Transverse colon (tissue), 3 donors: ENCODE data around the gene SHROOM1.

Experiments
- CTCF ChIP-seq, 5 experiments: fragments of 200-600 bp in 3 of 5; fragments of 450-650 bp in 2 of 5; sonication (generic) in 3 of 5; IDR thresholded peaks; 1 replicate in 2 of 5; 2 replicates in 3 of 5; pipeline ENCODE4 v1.5.1; 2016 to 2017; ENCODE audit warnings: antibody characterized with exemption in 5 of 5, inconsistent platforms in 3 of 5, mild to moderate bottlenecking in 2 of 5, moderate library complexity in 1 of 5
- POLR2A ChIP-seq: fragments of 450-650 bp; IDR thresholded peaks from one replicate; pipeline ENCODE4 v1.6.1; 2016; ENCODE audit warnings: antibody characterized with exemption, mild to moderate bottlenecking, moderate library complexity

GRCh38 chr5:132785864-132786263 lies 44.6 kb downstream of the SHROOM1 start:
- TF ChIP-seq CTCF (IDR thresholded peaks at IDR 0.05) (no peak), POLR2A (no peak)
